NCI-H2029 treated with DMSO at 0.1 percent for 48 hours (cell line): ENCODE measurements around the gene STARD3.

Source experiments
- DNase-seq: peaks from one replicate; lab custom pipeline; 2025; lab: John Stamatoyannopoulos, UW

STARD3 gene

DNA sequence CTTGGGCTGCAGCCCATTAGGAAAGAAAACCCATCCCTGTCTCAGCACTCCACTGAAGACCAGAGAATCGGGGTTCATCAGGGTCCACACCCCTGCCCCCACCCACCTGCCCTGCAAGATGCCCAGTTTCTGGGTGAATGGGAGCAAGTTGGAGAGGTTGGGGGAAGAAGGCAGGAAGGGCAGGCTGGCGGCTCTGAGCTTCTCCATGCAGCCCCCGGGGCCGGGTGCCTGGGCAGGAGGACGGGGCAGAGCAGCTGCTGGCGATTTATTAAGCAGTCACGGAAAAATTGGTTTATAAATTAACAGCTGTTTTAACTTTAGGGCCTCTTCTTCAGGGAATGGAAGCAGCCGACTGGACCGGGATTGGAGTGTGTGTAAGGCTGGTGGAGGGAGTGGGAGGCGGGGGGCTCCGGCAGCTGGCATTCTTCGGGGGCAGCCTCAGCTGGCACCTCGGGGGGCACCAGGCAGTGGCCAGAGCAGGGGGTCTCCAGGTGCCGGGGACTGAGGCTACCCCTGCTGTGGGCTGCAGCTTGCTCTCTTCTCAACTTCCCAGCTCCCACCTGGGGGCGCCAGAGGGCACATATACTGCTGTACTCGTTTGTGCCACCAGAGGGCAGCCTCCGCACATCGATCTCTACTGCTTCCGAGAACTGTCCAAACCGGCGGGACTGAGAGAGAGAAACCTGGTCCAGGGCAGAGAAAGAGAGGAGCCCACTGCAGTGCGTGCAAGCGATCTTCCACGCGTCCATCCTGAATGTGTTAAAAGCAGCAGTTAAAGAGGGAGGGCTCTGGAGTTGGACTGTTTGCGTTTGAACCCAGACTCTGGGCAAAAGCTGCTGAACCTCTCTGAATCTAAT lies 15.2 kb upstream of the STARD3 start:
- DNase-seq = peak; percentile 47

DNA sequence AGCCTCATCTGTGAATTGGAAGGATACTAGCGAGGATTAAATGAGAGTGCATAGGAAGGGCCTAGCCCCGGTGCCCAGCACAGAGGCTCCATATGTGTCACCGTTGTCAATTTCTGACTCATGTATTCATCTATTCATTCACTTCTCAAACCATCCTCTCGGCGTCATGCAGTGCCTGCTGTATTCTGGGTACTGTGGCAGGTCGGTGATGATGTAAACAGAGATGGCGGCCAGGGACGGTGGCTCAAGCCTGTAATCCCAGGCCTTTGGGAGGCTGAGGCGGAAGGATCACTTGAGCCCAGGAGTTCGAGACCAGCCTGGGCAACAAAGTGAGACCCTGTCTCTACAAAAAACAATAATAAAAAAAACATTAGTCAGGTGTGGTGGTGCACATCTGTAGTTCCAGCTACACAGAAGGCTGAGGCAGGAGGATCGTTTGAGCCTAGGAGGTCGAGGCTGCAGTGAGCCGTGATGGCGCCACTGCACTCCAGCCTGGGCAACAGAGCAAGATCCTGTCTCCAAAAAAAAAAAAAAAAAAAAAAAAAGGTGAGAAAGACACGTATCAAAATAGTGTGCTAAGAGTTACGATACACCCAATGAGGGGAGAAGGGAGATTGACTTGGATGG lies 14.5 kb upstream of the STARD3 start:
- no peak for DNase-seq

DNA sequence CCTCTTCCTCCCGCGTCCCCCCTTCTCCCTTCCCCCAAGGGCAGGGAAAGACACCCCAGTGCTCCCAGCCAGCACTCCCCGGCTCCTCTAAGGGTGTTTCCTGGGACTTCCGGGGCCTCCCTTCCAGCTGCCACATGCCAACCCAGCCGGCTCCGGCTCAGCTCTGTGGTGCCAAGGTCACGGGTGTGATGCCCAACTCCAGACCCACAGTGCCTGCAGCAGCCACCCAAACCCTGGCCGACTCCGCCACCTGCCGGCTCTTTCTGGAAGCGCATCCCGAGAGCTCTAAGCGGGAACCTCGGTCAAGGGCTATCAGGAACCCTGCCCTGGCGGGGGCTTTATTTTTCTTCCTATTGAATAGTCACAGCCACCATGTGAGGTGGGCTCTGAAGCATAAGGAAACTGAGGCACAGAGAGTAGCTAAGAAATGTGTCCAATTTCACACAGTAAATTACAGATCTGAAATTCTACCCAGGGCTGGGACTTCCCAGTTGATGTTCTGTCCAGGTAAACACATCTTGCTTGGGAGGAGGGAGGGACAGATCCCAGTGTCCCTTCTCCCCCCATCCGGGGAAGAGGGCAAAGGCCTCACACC lies 13.5 kb upstream of the STARD3 start:
- peak; percentile 17 for DNase-seq

DNA sequence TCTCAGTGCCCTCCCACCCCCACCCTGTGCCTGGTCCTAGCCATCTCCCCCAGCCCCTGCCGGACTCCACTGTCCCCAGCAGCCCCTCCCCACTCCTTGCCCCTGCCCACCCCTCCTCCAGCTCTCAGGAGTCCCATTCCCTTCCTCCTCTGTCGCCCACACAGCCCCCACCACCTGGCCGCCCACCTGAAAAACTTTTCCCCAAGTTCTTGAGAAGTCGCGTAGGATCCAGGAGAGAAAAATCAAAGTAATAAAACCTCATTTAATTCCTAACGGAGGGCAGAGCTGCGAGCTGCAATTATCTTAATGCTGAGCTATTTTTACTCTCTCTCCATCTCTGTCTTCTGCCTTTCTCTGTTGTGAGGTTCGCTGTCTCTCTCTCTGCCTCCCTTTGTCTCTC lies 12.6 kb upstream of the STARD3 start:
- DNase-seq = no peak

DNA sequence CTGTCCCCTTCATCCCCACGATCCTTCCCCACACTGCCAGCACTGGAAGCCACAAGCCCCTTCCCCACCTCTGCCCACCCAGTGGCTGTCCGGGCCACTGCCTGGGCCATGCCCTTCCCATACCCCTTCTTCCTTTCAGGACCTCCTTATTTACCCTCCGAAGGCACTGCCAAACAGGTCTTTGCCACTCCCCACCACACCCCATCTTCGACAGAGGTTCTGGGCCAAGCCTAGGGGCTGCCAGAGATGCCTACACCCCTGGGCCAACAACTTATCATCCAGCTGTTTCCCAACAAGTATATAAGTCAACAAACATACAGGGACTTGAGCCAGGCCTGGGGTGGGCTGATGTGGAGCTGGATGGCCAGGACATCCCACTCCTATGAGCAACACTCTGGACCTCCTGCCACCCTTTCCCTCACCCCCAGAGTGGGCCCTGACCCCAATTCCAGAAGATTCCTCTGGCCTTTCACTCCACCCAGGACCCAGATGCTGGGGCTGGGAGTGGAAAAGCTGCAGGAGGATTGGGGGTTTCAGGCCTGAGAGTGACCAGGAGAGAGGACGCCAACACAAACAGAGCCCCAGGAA lies 11.7 kb upstream of the STARD3 start:
- no peak for DNase-seq

DNA sequence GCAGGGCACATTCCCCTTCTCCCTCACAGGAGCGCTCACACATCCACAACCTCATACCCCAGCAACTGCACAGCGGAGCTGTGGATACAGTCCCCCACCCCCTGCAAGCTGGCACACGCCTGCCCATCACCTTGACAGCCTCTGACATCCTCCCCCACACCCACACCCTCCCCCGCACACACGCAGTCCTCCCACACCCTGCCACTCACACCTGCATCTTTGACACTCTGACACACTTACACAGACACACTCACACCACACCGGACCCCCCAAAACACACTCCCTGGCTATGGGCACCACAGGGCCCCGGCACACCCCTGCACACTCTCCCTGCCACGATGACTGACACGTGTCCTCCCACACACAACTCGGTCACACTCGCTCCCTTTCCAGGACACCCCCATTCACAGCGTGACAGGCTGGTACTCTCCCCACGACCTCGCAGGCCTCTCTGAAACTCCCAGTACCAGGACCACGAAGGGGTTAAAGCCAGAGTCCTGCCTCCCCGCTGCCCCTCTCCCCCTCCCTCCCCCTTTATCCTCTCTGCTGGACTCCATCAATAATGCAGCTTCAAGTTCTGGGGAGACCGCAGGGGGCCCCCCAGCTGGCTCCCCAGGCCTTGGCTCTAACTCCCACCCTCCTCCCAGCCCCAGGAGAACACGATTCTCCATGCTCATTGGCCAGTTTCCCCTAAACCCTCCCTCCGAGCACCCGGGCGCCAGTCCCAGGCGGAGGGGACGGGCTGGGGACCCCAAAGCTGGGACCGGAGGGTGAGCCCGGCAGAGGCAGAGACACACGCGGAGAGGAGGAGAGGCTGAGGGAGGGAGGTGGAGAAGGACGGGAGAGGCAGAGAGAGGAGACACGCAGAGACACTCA lies 10.5 kb upstream of the STARD3 start, which contains the start of gene PPP1R1B:
Gene PPP1R1B (plus strand): TSS at position 782 of the 876 bp plus-strand sequence. CDS start 441 bp downstream, outside the sequence.
- no peak for DNase-seq

DNA sequence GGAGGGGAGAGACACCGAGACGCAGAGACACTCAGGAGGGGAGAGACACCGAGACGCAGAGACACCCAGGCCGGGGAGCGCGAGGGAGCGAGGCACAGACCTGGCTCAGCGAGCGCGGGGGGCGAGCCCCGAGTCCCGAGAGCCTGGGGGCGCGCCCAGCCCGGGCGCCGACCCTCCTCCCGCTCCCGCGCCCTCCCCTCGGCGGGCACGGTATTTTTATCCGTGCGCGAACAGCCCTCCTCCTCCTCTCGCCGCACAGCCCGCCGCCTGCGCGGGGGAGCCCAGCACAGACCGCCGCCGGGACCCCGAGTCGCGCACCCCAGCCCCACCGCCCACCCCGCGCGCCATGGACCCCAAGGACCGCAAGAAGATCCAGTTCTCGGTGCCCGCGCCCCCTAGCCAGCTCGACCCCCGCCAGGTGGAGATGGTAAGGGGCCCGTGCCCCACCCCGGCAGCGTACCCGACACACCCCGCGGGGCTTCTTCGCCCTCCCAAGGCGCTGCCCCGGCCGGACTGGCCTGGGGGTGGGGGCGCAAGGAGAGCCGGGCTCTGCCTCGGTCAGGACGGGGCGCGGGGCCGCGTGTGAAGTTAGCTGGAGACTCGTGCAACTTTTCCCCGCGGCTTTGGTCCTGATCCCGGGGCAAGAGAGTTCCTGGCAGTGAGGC lies 9.8 kb upstream of the STARD3 start:
- no peak for DNase-seq

DNA sequence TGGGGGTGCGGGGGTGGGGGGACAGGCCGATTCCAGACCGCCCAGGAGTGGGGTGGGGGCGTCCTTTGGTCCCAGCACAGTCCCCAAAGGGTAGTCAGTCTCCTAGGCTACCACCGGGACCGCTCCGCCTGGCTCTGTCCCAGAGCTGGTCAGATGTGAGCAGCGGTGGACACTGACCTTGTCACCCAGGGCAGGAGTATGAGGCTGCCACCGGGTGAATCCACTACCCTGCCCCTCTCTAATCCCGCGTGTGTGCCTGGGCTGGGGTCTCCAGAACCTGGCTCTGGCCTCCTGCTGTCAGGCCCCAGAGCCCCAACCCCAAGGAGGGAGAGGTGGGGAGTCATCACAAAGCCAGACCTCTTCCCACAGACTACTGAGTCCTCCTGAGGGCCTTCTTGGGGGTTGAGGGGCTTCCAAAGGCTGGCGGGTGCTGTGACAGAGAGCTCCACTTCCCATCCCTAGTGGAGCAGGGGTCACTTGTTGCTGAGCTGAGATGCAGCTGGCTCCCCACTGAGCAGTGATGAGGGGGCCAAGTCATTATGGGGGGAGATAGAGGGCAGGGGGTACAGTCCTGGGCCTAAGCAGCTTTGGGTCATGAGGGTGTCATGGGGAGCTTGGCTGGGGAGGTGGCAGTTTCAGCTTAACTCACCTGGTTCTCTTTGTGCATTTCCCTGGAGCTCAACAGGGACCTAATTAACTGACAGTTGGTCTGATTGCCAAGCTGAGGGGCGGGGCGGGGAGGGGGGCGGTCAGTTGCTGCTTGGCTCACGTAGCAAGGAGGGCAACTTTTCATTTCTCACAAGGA lies 9.0 kb upstream of the STARD3 start:
- no peak for DNase-seq

DNA sequence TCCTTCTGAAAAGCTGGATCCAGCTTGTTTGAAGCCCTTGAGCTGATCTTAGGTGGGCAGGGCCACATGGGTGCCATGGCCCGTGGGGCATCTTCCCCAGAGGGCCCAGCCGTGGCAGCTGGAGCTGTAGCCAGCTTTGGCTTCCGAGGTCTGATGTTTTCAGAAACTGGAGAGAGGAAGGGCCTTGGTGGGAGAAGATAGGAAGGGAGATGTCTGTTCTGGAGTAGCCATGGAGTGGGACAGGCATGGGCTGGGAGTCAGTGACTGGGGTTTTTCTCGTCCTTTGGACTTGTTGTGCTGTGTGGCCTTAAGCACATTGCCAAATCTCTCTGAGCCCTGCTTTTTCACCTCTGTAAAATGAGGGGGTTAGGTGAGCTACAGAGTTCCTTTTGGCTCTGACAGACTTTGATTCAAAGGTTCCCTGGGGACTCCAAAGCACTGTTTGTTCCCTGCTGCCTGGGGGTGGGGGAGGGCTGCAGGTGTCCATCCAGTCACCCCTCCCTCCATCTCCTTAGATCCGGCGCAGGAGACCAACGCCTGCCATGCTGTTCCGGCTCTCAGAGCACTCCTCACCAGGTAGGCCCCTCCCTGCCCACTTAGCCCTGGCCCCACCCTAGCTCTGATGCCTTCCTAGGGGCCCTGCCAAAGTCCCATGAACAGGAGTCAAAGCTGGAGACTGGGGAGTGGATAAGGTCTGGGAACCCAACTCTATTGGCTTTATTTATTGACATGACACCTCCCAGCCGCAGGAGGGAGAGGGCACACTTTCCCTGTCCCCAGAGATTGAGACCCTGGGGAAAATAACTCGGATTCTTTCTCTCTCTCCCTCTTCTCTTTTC lies 8.1 kb upstream of the STARD3 start:
- DNase-seq = no peak

DNA sequence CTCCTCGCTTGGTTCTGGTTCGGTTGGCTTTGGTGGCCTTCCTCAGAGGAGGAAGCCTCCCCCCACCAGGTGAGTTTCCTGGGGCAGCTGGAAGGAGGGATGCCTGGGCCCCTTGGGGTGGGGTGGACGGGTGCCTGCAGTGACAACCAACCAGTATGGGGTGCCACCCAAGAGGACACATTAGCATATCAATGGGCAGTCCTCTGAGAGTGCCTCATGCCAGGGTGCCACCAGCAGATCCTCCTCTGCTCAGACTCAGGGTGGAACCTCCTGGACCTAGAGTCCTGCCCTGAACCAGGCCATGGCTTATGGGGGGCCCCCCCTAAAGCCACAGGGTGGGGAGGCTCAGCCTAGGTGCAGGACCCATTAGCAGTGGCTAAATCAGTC lies 7.5 kb upstream of the STARD3 start:
- no peak for DNase-seq

DNA sequence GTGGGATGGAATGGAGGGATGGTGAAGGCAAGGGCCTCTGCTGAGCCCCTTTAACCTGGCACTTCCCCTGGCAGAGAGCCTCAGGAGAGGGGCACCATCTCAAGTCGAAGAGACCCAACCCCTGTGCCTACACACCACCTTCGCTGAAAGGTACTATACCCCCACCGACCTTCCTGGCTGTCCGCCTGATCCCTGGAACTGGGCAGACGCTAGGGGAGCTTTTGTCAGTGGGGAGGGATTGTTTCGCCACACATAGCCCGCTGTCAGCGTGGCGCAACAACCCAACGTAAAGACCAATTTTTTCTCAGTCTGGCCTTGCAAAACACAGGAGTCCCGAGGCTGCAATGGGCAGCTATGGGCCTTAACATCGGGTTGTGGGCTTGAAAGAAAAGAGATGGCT lies 7.0 kb upstream of the STARD3 start:
- no peak for DNase-seq

DNA sequence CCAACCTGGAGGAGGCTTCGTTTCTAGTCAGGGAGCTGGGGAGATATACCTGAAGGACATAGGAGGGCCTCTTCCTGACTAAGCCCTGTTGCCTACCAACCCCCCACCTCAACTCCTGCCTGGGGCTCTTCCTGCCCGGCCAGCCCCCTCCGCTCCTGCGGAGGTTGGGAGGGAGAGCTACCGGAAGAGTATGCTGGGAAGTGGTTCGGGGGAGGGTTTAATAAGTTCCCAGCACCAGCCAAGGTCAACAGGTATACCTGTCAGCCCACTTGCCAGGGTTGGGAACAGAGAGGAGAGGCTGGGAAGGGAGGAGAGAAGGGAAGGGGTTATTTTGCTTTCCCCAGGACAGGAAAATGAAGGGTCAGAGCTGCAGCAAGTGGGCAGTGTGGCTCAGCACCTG lies 5.5 kb upstream of the STARD3 start:
- DNase-seq = peak; percentile 36

DNA sequence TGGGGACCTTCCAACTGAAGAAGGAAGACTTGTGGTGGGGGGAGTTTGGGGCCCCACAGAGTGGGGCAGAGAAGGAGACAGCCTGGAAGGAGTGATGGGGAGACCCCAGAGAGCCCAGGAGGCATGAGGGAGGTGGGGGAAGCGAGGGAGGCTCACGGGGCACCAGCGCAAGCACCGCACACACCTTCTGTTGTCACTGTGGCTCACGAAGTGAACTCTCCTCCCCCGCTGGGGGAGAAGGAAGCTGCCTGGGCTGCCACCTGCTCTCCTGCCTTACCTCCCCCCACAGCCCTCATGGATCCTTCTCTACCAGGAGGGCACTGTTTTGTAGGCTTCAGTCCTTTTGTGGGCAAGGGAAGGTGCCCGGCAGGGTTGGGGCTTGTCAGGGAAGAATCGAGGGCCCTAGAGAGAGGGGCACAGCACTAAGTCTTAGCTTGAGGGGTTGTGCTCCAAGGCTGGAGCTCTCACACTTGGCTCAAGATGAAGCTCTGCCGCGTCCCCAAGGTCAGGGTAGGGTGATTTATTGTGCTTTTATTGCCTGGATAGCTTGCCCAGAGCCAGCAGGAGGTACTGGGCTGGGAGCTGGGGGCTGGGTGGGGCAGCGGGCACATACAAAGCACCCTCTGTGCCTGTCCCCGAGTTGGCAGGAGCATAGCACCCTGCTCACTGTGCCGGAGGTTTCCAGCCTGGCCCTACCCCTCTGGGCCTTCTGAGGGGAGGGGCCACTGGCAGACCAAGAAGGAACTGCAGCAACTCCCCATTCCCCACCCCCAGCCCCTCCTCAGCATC lies 4.6 kb upstream of the STARD3 start:
- DNase-seq = peak; percentile 12

DNA sequence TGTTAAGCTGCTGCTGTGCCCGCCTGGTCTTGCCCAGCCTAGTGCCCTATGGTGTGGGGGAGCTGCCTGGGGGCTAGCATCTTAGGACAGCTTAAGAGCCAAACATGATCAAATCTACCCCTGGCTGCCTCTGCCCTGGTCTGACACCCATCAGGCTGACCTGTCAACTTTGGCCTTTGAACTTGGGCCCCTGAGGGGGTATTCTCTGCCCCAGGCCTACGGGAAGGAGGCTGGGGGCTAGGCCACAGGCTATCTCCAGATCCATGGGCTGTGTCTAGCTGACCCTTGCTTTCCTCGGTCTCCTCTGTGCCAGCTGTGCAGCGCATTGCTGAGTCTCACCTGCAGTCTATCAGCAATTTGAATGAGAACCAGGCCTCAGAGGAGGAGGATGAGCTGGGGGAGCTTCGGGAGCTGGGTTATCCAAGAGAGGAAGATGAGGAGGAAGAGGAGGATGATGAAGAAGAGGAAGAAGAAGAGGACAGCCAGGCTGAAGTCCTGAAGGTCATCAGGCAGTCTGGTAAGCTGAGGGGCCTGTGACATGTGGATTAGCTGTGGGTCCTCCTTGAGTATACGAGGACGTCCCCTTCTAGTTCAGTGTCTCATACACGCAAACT lies 3.3 kb upstream of the STARD3 start:
- DNase-seq = no peak

DNA sequence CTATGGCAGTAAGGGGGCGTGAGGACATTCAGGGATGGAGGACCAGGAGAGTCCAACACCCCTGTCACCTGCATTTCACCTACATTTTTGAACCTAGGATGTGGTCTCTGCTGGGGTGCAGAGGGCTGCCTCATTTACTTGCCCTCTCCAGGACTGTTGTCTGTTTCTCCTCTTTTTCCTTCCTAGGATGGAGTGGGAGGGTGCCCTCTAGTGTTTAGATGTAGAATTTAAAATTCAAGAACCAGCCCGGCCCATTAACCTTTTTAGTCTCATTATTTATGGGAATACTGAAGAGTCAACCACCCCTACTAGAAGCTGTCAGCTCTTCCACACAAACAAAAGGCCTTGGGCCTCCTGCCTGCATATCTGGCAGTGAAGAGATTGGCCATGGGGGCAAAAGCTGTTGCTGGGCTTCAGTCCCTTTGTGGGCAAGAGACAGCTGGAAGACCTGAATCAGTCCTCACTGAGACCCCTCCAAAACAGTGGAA lies 2.5 kb upstream of the STARD3 start:
- no peak for DNase-seq

DNA sequence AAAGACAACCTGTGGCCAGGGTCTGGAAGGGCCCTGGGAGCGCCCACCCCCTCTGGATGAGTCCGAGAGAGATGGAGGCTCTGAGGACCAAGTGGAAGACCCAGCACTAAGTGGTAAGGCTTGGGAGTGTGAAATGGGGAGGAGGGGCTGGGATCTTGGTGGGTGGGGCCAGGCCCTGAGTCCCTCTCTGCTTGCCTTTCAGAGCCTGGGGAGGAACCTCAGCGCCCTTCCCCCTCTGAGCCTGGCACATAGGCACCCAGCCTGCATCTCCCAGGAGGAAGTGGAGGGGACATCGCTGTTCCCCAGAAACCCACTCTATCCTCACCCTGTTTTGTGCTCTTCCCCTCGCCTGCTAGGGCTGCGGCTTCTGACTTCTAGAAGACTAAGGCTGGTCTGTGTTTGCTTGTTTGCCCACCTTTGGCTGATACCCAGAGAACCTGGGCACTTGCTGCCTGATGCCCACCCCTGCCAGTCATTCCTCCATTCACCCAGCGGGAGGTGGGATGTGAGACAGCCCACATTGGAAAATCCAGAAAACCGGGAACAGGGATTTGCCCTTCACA lies 1.2 kb upstream of the STARD3 start:
- DNase-seq = no peak

DNA sequence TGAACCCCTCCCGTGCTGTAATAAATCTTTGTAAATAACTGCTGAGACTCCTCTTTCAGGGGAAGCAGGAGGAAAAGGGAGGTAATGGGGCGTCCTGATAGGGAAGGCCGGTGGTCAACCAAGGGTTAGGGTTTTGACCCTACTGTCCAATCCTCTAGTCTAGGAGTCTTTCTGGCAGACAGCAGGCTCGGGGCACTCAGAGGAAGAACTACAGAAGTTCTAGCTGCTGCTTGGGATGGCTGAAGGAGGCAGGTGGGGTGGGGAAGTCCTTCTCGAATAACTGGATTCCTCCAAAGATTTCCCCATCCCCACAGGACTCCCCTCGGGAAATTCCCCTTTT lies 387 bp upstream of the STARD3 start:
- DNase-seq = no peak

DNA sequence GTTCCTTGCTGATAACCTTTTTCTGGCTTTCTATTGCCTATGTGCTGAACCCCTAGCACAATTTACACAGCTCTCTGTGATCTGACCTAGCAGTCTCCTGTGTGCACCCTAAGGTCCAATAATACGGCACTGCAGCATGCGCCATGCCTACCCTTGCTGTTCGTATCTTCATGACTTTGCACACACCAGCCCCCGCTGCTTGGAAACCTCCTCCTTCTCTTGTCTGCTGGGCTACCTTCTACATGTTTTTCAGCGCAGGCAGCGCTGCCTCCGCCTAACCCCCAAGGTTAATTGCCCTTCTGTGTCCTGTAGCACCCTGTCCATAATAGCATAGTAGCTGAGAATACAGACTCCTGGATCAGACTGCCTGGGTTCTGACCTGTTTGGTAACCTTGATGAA lies 1.4 kb downstream of the STARD3 start:
- no peak for DNase-seq
